Endothelial cell of hepatic sinusoid (primary cell): ENCODE results near the gene AUTS2.

Experiments used
- in situ Hi-C: cut with HindIII; loops from 2 replicates; pipeline ENCODE4 v1.10.0; 2017; ENCODE audit warnings: low sequenced_read_pairs

The AUTS2 gene

DNA sequence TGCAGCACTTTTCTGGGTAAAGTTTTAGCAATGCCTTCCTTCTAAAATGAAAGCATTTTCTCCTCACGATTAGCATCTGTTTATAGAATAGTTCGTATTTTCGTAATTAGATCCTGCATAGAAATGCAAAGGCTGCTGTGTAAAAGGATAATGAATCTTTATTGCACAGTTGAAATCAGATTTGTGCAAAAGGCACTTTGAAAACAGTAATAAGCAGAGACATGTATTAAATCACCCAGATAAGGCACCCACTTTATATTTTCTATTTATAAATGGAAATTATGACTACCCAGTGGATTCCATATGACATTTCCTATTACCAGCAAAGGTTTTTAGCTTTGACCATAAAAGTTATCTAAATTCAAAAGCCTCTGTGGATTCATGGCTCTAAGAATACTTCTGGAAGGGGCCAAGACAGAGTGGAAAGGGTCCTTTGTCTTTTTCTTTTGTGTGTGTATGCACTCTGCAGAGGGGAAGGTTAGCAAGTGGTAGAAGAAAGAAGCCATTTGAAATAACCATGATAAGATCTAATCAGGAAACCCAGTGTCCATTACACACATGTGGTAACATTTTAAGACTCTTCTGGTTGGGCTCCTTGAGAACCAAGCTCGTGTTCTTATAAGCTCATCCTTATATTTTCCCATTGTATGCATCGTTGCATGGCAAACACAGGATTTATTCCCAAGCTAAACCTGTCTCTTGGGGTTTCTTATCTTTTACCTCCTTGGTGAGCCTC is 612.1 kb downstream of the AUTS2 start:
- in situ Hi-C loops = no loop called here

DNA sequence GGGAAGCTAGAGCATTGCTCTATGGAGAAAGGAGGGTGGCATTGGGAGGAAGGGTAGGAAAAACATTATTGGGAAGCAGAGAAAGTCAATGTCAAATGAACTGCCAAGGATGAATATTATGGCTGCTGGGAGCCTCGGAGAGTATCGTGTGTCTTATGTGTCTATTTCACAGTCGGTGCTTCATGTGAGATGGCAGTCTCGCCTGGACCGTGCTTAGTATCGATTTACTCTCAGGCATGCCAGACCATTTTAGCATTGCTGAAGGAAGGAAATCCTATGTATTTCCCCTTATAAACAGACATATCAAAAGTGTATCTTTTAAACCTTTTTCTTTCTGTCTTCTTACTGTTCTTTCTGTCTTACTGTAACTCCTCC is 612.6 kb downstream of the AUTS2 start:
- in situ Hi-C loops = no loop called here

DNA sequence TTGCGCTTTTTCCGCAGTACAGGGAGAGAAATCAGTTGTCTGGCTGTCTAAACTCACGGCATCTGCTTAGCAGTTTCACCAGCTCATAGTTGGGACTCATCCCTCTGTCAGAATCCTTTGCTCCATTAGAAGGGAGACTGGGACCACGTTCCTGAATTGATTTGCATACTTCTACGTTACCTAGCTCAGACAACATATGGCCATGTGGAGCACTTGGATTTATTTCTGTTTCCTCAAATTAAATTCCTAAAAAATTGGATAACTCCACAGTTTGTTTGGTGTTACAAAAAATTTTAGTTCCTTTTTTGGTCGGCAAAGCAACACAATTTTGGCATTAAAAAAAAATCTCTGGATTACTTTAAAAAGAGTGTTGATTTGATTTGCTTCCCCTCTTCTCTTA is 614.0 kb downstream of the AUTS2 start:
- in situ Hi-C loops = no loop called here

DNA sequence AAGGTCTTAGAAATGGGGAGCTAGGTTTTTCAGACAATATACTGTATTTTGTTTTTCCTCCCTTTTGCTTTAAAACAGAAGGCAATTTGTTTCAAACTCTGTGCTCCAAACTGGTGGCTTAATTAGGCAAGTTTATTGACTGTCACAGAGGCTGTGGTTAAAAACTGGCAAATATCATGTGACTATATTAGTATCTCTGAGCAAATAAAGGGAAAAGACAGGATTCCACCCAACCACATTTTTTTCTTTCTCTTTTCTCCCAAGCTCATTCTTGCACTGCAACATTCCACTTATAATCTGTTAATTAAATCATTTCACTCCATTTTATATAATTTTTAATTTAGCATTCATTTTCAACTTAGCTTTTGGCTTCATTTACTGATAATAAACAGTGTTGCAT is 615.8 kb downstream of the AUTS2 start:
- in situ Hi-C loops = no loop called here

DNA sequence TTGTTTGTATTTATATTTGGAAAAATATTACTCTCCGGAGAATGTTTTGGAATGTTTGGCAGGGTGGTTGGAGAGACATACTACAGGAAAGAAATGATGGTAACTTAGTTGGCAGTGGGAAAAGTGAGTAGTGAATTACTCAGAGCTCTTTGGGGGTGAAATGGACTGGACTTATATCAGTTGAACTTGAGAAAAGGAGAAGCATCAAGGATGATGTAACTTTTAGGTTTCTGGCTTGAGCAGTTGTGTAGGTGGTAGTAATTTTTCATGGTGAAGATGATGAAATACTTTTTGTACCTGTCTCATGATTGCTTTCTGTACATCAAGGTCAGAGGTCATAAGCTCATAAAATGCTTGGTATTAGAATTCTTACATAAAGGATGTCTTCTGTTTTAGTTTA is 617.2 kb downstream of the AUTS2 start:
- in situ Hi-C loops = no loop called here

DNA sequence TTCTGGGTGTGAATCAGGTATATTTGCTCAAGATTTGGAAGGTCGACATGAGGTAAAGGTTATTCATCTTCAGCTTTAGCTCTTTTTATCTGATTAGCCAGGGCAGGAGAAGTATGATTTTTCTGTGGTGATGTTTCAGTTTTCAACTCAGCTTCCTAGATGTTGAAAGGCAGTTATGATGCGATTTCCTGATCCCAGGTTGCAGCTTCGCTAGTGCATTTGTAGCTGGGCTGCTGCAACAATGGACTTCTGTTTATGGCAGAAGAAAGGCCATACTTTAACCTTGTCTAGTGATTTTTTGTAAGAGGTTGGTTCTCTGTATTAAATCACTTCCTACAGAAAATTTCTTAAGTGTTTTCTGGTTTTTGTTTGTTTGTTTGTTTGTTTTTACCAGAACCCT is 619.3 kb downstream of the AUTS2 start:
- in situ Hi-C loops = no loop called here

DNA sequence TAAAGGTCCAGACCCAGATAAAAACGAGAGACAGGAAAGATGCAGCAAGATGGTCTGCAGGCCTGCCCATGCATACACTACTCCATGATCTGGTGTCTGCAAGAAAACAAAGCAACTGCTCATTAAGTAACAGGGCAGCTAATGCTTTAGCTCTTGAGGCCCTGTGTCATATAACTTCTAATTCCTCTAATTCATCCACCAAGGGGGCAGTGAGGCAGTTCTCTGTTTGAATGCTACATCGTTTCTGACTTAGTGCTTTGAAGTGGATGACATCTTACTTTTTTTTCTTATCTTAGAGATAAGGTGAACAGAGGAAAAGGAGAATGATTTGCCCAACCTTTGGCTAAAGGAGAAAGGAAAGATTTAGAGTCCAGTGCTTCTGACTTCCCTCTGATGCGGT is 619.7 kb downstream of the AUTS2 start:
- in situ Hi-C loops = no loop called here

DNA sequence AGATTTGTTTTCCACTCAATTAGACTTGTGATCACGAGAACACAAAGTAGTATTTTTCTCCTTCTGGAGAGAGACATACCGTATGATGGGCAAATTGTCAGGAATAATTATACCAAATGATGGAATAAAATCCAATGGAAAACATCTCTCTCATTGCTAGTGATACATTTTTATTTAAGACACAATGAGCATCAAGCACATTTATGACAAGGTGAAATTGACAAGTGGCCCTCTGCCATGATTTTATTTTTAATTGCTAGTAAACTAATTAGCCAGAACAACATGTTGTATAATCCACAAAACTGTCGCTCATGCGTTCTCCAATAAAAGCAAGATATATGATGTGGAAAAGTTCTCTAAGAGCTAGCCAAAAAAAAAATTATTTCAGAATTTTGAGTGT is 620.8 kb downstream of the AUTS2 start:
- in situ Hi-C loops = no loop called here

DNA sequence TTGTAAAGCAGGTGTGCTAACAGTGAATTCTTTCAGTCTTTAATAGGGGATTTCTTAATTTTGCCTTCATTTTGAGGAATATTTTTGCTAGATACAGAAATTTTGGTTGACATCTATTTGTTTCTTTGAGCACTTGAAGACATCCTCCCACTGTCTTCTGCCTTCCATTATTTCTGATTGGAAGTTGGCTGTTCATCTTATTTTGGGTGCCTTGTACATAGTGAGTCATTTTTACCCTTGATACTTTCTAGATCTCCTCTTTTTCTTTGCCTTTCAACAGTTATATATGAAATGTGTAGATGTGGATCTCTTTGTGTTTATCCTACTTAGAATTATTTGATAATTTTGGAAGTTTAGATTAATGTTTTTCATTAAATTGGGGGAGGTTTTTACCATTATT is 631.0 kb downstream of the AUTS2 start:
- in situ Hi-C loops = no loop called here

DNA sequence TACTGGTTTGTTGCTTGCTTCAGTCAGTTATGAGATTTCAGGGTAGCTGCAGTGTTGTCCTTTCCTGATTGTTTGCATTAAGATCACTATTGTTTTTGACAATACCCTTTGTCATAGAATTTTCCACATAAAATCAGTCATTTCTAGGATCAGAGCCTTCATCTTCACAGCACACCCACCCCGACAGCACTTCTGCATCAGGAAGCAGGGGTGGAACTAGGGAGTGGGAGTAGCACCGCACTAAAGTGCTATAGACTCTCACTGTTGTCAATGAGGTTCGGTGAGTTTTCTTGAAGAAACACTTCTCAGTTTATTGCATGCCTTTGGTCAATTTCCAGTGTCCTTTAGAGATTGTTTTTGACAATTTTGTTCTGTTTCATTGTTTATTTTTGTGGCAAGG is 632.5 kb downstream of the AUTS2 start:
- in situ Hi-C loops = no loop called here

DNA sequence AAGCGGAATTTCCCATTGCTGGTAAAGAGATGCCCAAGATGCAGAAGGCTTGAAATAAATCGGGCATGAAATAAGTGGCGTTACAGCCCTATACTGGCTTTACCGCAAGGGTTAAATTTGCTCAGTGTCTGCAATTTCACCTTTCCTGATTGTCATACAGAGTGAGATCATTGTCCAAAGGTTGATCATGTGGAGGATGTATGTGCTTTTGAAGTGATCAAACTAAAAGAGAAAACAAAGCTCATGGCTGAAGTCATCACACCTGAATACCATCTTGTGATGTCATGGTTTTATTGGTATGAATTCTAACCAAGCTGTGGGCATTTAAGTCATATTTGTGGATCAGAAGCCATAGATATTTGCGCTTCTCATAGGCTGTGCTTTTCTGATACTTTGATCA is 635.5 kb downstream of the AUTS2 start:
- in situ Hi-C loops = no loop called here

DNA sequence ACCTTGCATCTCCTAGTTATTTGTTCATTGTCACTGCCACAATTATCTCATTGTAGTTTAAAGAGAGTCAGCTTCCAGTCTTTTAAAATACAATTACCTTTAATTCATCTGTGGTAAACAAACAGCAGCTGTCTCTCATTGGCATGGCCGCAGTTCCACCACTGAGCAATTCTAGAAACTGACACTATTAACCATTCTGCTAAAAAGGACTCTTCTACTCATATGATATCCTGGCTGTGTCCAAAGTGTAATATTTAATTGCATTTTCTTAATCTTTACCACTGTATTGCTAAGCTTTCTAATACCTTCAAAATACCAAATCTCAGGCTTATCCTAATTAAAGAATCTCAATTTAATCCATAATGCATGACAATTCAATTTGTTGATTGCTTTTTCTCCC is 639.0 kb downstream of the AUTS2 start:
- in situ Hi-C loops = no loop called here

DNA sequence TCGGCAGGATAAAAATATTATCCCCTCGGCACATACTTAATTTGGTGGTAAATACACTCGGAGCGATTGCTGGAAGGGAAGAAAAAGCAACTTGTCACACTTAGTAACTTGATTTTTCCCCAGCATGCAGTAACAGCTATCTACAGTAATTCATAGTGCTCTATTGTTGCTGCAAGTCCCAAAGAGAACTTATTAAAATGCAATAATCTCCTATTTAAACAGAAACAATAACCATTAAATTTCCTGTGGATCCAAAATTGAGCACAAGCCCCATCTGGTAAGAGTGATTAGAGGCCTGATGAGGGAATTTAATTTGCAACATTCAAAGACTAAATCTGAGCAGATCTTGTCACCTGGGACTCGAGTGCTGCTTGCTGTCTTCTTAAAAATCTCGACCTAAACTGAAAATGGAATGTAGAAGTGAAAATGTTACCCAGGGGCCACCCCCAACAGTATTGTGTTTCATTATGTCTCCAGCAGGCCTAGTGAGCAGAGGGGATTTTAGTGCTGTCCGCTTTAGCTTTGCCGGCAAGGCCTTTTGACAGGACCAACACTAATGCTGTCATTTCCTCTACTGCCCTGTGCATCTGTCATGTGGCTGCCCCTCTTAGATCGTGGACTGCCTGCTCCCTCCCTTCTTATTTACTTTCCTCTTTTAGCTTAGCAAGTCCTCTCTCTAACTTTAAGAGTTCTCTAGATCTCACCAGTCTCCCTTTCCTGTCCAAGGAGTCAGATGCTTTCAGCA is 639.7 kb downstream of the AUTS2 start:
- in situ Hi-C loops = no loop called here

DNA sequence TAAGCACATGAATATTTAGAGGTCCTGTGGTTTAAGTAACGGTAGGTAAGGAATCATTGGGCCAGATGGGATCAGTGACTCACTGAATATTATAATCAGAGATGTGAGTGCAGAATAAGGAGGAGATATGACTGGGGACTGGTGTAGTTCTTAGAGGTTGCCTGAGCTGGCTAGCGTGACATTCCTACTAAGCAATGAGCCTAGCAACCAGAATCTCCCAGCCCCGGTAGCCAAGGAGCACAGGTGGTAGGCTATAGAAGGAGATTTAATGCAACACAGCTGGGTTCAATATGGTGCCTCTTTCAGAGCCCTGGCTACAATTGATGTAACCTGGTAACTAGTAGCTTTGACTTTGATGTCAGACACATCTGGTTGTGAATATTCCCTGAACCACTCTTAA is 641.6 kb downstream of the AUTS2 start:
- in situ Hi-C loops = no loop called here

DNA sequence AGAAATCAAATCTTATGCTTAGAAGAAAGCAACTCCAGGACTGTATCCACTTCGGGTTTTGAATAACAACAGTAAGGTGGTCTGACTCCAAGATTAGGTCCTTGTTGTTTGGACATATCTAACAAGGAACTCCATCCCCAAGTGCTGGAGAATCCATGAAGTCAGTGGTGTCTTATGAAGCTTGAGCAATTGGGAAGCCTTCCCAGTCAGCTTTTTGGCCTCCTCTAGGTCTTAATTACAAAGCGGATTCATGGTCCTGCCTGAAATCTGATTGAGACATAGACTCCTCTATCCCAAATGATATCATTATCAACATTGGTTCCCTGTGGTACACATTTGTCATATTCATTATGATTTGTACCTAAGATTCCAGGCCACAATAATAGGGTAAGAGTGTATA is 642.6 kb downstream of the AUTS2 start:
- in situ Hi-C loops = no loop called here

DNA sequence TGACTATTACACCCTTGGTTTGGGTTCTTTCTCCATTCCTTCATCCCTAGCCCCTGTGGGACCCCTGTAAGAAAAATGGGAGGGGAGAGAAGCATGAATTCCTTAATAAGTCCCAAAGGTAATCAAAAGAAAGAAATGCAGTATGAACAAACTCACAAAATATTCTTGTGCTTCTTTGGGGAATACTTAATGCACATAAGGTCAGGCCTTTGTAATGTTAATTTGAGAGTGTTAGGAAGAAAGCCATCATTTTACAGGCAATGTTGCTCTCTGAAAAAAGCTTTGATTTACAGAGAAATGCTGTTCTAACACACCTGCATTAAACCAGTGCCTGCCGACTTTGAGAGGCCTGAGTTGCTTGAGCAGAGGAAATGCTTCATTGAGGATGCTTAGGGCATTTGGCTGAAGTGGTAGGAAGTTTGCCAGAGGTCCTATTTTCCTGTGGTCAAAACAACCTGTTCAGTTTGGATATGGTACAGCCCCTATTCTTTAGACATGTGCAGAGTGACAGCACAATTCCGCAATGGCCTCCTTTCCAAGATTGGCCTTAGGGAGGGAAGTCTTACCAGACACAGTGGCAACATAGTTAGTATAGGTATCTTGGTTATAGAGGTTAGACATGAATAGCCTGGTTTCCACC is 643.4 kb downstream of the AUTS2 start:
- in situ Hi-C loops = no loop called here

DNA sequence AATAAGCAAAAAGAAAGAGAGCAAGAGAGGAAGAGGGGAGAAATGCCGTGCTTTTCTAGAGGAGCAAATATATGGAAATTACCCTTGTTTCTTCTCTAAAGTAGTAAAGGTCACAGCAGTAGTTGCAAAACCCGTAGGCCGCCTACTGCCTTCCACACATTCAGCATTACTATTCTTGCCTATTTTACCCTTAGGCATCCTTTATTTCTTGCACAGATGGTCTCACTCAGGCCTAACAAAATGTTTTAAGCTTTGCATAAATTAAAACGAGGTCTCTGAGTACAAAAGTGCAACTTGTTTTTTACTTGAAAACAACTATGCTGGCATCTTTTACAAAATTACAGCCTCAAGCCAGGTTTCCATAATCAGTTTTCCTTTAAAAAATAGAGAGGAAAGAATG is 644.6 kb downstream of the AUTS2 start:
- in situ Hi-C loops = no loop called here

DNA sequence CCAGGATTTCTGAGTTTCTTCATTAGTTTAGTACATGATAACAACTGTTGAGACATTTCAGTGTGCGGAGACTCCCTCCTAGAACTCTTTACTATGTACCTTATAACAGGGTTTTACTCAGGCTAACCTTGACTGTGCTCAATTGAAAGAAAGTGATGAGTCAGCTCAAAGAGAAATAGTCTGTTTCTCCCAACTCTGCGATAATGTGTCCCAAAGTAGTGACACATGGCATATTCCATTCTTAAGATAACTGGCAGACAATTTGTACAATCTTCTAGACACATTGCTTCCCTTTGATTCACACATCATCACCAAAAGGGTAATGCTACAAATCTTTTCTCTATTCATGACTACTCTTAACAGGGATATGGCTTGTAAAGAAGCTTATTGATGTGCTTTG is 645.2 kb downstream of the AUTS2 start:
- in situ Hi-C loops = no loop called here

DNA sequence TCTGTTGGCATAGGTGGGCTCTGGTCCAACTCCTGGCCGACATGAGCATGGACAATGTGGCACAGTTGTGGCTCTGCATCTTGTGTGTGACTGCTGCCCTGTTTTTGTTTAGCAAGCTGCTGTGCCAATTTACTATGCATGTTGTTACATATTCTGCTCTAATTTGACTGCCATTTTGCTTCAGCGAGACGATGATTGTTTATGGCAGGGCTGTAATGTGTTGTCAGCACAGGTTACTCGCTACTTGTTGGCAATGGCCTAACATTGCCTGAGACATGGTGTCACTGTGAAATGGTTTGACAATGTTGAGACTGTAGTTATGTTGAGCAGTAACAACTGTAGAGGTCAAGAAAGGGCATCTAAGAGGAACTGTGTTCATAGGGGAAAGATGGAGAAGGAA is 659.6 kb downstream of the AUTS2 start:
- in situ Hi-C loops = no loop called here

DNA sequence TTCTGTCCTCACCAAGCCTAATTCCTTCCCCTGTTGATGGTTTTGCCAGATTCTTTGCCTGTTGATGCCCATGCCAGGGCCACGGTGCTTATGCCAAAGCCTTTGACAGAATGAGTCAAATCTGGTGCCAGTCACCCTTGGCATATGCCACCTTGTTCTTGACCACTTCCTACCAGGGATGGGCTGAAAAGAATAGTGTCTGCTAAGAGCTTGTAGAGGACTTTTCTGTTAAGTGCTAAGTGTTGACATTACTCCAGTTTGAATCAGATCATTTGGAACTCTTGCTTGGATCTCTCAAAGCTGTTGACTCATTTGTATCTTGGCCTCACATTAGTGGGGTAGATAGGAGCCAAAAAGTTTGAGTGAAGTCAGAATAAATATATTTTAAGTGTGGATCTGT is 661.2 kb downstream of the AUTS2 start:
- in situ Hi-C loops = no loop called here

DNA sequence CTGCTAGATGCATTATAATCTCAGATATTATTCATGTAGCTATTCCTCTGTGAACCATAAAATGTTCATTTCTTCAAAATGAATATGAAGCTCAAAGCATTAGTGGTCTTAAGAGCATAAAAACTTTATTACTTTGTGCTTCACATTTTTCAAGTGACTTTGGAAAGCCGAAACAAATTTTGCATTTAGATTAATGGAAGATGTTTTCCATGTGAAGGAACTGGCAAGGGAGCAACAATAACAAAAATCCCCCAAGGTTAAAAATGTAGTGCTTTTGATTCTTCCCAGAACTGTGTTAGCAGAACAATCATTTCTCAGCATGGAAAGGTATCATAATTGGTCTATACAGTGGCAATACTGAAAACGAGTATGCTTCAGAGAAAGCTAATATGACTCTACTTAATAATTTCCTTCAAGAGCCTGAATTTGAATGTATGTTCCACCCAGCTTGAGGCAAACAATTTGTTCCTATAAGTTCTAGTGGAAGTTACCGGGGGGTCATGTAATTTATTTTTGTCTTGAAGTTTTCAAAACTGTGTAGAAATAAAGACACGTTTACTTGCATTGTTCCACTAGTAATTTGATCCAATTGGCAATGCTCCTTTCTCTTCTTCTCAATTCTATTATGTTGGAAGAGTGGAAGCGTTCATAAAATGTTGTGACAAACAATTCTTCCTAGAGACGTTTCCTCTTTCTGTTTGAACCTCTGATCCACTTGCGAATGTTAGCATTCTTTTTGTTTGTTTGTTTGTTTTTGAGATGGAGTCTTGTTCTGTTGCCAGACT is 665.4 kb downstream of the AUTS2 start:
- in situ Hi-C loops = no loop called here

DNA sequence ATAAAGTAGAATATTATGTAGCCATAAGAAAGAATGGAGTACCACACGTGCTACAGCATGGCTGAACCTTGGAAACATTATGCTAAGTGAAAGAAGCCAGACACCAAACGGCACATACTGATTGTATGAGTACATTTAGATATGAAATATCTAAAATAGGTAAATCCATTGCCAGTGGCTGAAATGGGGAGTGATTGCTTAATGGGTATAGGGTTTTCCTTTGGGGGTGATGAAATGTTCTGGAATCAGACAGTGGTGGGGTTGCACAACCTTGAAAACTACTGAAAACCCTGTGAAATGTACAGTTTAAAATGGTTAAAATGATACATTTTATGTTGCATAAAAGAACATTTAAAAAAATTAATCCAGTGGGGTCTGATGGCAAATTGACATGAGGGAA is 667.9 kb downstream of the AUTS2 start:
- in situ Hi-C loops = no loop called here
